ENCODE measurements around the gene CCDC69.
A peak's percentile ranks its signal among the peaks of the same experiment; 100 is the strongest.
"Not testable (repeated sequence)": the region's sequence is repeated elsewhere in the genome, so short reads cannot be mapped to it uniquely, and the experiment has no call there.

Gene CCDC69

DNA sequence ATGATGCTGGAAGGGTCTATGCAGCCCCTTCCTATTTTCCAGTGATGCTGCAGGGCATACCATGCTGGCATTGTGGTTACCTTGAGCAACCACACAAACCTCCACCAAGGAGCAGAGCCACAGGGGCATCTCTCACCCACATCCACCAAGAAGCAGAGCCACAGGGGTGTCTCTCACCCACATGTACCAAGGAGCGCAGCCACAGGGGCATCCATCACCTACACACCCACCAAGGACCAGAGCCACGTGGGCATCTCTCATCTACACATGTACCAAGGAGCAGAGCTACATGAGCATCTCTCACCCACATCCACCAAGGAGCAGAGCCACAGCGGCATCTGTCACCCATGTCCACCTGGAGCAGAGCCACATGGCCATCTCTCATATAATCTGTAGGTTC is 20.3 kb upstream of the CCDC69 start:
- no peak for DNase-seq

DNA sequence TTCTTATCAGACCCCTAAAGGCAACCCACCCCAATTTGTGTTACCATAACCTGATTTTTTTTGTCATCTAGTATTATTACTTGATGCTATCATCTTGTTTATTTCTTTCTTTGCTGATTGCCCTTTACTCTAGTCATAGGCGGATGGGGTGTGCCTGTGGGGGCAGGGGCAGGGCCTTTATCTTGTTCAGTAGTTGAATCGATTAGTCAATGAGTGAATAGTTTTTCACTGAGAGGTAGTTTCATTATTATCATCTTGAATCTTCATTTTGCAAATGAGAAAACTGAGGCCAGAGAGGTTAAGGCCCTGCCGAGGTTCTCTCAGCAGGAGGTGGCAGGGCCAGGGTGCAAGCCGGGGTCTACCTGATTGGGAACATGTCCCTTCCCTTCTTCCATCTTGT is 19.7 kb upstream of the CCDC69 start:
- no peak for DNase-seq

DNA sequence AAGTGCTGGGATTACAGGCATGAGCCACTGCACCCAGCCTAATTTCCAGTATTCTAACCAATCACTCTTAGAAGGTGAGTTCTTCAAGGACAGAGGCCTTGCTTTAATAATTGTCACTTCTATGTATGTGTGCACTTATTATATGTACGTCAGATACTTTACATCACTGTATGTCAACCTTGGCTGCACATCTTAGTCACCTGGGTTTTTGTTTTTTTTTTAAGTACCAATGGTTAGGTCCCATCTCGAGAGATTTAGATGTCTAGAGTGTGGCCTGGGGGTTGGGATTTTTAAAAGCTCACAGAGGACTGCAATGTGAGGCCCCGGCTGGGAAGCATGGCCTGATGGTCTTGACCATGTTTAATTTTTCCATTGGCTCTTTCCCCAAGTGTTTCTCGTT is 19.2 kb upstream of the CCDC69 start:
- no peak for DNase-seq

DNA sequence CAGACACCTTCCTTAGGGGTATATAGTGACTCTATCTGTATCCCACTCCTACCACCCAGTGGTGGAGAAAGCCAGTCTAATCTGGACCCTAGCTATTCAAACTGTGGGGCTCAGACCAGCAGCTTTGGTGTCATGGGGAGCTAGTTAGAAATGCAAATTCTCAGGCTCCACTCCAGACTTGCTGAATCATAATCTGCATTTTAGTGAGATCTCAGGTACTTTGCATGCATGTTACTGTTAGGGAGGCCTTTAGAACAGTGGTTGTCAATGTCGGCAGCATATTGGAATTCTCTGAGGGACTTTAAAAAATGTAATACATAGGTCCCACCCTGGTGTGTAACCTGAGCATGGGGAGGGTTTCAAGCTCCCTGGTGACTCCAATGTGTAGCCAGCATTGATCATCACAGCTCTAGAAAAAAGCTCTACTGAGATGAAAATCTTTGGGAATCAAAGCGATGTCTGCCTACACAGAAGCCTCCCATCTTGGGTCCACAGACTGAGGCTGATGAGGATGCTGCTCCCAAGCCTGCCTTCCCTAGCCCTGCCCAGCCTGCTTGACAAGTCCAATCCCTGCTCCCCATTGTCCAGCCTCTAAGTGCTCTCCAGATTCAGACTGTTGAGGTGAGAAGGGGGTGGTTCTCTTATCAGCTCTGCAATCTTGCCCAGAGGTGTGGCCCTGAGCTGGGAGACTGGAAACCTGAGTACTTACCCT is 17.2 kb upstream of the CCDC69 start:
- DNase-seq: no peak

DNA sequence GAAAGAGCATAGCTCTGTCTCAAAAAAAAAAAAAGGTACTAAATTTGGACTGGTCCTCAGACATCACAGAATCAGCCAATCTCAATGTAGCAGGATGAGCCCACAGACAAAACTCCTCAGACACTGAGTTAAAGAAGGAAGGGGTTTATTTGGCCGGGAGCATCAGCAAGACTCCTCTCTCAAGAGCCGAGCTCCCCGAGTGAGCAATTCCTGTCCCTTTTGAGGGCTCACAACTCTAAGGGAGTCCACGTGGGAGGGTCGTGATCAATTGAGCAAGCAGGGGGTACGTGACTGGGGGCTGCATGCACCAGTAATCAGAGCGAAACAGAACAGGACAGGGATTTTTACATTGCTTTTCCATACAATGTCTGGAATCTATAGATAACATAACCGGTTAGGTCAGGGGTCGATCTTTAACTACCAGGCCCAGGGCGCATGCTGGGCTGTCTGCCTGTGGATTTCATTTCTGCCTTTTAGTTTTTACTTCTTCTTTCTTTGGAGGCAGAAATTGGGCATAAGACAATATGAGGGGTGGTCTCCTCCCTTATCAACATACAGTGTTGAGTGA is 16.5 kb upstream of the CCDC69 start:
- DNase-seq: not testable (repeated sequence)

GRCh38 chr5:151239237-151239861 is 15.5 kb upstream of the CCDC69 start:
- peak in 1 of 2 donors; percentile 74 for DNase-seq

DNA sequence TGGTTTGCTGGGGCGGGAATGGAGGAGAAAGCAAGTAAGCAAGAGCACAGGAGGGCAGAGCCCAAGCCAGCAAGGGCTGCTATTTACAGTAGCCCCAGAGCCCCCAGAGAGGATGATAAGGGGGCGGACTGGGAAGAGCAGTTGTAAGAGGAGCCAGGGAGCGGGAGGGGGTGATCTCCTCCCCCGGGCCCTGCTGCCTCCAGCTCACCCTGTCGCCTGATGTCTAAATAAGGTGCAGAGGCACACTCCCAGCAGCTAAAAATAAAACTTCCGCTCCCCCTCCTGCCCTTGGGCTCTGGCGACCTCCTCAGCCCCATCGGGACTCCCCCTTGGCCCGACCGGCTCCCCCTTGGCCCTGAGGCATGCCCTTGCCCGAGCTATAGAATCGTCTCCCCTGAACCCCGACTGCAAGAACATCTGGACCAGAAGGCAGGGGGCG is 14.4 kb upstream of the CCDC69 start:
- no peak for DNase-seq

DNA sequence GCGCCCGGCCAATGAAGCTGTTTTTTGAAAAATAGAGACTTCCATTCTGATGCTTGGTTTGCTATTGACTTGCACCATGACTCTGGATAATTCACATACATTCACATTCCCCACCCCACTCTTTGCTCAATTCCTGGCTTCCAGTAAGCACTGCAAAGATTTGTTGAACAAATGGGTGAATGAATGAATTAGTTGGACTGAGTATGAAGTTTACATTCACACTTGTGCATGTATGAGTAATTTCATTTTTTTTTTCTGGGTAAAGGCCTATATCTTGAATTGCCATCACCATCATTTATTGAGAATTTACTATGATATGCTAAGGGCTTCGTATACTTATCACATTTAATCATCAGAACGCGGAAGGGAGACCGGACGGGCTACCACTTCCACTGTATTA is 13.8 kb upstream of the CCDC69 start:
- no peak for DNase-seq

DNA sequence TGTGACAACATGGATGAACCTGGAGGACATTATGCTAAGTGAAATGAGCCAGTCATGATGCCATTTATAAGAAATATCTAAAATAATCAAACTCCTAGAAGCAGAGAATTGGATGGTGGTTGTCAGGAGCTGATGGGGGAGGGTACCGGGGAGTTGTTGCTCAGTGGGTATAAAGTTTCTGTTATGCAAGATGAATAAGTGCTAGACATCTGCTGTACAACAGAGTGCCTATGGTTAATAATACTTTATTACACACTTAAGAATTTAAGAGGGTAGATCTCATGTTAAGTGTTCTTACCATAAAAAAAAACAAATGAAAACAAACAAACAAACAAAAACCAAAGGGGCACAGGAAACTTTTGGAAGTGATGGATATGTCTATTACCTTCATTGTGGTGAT is 13.0 kb upstream of the CCDC69 start:
- DNase-seq: no peak

DNA sequence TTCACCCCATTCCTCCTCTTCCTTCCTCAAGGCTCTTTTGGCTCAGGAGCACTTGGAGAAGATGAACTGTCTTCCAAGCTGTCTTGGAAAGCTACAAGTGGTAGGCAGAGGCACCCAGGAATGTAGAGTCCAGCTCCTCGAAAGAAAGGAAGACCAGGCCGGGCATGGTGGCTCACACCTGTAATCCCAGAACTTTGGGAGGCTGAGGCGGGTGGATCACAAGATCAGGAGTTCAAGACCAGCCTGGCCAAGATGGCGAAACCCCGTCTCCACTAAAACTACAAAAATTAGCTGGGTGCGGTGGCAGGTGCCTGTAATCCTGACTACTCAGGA is 11.3 kb upstream of the CCDC69 start:
- not testable (repeated sequence) for DNase-seq

DNA sequence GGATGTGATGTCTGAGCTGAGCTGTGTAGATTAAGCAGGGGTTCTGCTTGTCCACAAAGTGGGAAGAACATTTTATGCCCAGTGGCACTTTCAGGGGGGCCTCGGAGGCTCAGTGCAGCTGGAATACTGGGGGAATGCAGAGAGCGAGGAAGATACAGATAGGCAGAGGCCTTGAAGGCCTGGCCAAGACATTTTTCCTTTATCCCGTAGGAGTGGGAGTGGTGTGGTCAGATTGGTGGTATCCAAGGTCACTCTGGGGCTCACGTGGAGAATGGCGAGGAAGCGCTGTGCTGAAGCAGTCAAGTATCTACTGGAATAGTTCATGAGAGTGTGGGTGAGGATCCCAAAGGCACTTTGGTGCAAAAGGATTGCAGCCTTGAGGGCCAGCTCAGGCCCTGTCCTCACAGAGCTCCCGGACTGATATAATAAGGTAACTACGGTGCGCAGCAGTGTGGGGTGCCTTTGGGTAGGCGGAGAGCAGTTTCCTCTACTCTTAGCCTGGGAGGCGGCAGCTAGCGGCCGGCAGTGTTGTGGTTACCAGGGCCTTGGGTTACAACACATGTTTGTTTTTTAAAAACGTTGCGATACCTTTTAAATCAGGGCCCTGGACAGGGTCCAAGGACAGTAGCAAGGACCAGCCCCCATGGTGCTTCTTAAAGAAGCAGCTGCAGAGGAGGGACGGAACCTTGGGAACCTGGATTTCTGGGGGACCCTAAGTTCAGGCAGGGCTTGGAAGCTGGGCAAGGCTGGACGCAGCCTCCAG is 10.8 kb upstream of the CCDC69 start:
- peak in 1 of 2 donors; percentile 38 for DNase-seq

DNA sequence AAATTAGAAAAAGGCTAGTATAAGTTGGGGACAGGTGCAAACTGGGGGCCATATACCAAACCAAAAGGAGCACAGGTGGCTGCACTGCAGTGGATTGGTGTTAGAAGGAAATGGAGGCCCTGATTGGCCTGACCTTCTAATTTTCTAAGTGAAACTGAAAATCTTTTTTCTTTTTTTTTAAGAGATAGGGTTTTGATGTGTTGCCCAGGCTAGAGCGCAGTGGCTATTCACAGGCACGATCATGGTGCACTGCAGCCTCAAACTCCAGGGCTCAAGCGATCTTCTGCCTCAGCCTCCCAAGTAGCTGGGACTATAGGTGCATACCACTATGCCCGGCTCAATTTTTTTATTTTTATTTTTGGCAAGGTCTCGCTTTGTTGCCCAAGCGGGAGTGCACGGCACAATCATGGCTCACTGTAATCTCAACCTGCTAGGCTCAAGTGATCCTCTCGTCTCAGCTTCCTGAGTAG is 9.8 kb upstream of the CCDC69 start:
- DNase-seq: no peak

DNA sequence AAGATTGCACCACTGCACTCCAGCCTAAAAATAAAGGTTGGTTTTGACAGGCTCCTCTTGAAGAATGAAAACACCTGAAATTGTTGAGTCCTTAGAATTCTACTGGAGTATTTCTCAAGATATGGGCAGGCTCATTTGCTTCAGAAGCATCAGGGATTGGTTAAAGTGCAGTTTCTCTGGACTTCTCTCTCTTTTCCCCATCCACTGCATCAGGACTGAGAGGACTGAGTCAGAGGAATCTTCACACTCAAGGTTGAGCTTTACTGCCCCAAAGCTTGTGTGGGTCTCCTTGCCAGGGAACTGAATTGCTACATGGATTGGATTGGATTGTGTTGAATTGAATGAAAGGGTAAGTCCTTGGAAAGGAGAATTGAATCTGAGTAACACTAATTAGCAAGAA is 7.5 kb upstream of the CCDC69 start:
- no peak for DNase-seq

- no peak for DNase-seq
Observed at GRCh38 chr5:151230048-151230680, 6.3 kb upstream of the CCDC69 start.

- no peak for DNase-seq
Observed at GRCh38 chr5:151228986-151229385, 5.1 kb upstream of the CCDC69 start.

DNA sequence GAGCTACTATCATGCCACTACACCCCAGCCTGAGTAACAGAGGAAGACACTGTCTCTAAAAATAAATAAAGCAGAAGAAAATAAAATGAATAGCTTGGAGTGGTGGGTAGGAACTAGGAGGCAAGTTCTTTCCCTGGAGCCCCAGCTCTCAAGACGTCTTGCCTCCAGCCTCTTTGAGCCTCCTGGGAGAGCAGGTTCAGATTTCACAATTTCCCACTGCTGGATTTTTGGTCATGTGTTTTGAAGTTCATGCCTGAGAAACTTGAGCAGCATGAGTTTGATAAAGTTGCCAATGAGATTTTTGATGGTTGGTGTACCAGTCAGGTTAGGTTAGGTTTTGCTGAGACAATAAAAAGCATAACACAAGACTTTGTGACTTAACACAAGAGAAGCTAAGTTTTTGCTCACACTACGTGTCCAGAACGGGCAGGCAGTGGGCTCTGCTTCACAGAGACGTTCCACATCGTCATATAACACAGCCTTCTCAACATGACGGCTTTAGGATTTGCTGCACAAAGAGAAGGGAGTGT is 4.1 kb upstream of the CCDC69 start:
- no peak for DNase-seq

GRCh38 chr5:151225475-151225874 is 1.6 kb upstream of the CCDC69 start:
- no peak for DNase-seq

GRCh38 chr5:151225071-151225470 is 1.2 kb upstream of the CCDC69 start:
- no peak for DNase-seq

- no peak for DNase-seq
Observed at GRCh38 chr5:151224372-151224771, 480 bp upstream of the CCDC69 start.

DNA sequence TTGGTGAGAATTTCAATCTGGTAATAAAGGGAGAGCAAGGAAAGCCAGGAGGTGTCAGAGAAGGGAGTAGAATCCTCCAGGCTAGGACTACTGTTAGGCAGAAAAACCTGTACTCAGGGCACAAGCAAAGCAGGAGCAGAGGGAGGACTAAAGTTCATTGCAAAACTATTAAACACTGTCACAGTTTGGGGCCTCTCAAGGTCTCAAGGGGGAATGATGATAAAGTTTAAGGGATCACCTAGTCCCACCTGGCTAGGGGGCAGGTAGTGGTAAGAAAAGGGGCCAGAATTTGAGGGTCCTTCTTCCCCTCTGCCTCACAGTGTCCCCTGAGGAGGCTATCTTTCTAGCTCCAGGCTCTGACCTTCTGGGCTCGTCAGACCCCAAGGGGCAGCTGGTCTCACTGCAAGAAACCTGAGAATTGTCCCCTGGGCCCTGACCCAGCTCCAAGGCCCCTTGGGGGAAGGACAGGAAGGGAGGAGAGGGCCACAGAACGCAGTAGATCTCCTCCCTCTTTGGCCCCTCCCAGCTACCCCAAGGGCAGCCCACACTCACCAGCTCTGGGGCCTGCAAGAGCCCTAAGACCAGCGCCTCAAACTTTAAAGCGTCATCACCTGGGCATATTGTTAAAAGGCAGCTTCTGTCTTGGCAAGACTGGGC is 974 bp downstream of the CCDC69 start:
- peak; percentile 50 to 57 for DNase-seq

- DNase-seq: no peak
Observed at GRCh38 chr5:151222054-151222789, 1.7 kb downstream of the CCDC69 start.

GRCh38 chr5:151221574-151221973 is 2.3 kb downstream of the CCDC69 start:
- no peak for DNase-seq

Data from stimulated activated CD4-positive, alpha-beta T cell treated with anti-CD3 and anti-CD28 coated beads, Interleukin-2, amount 100 ng/mL, for 24 hours (primary cell).